ENCODE results near the gene RAD18. TPM values are rescaled to one million over a fixed set of nuclear protein-coding genes. Genes with fewer than 3 reads are reported as not detected.

The RAD18 gene
- total RNA-seq (2014; rRNA removed), result 22.8 and 46.6 TPM in 2 replicates
- percentile 90 among the genes with signal in this experiment for Bru-seq, nascent RNA
- percentile 83 among the genes with signal in this experiment for BruChase-seq, experiment 1, labeled RNA remaining after a 6-hour chase
- BruChase-seq, experiment 2, labeled RNA remaining after a 2-hour chase, result percentile 89 among the genes with signal in this experiment
- long read RNA-seq, full-length matches to known transcripts, result 19 of 38 reads
- long read RNA-seq, partial matches to known transcripts, result 6 of 38 reads
- long read RNA-seq, other reads (novel, unspliced or antisense), result 13 of 38 reads

- intact Hi-C loops (cut with micrococcal nuclease), result loop anchor here (1.0 to 10.0 kb wide), 4 partner anchors 25 to 769 kb away; partner anchors contain the start of gene BRPF1
- TF ChIP-seq EZH2 (IDR thresholded peaks at IDR 0.05; ENCODE audit: low read length, unreplicated experiment) (no peak), CTCF (conservative IDR thresholded peaks at IDR 0.05; ENCODE audit: low read depth, low read length) (no peak), EZH2phosphoT487 (IDR thresholded peaks at IDR 0.05; ENCODE audit: borderline replicate concordance, low read length) (no peak)
- peaks cover 4% of the 10 kb centered on the region for H3F3A ChIP-seq (ENCODE audit: low read length, unreplicated experiment)
- peaks cover 15% of the 10 kb centered on the region for H3K36me3 ChIP-seq (ENCODE audit: low read depth, low read length)
- no peaks in the 10 kb centered on the region for H3K9me2 ChIP-seq (replicated peaks; ENCODE audit: low read length)
- no peaks in the 10 kb centered on the region for H3K9me3 ChIP-seq (ENCODE audit: low read length)
- H3K27me3 ChIP-seq (ENCODE audit: low read length), result no peaks in the 10 kb centered on the region
- H4K20me1 ChIP-seq (ENCODE audit: low read length), result 0 out of 2 replicates have a peak, but pooled peaks cover 9% of the 10 kb centered on the region
- CTCF ChIA-PET, result interaction anchor here (0.6 kb wide), 1 partner anchor 8 kb away, joined by 3 read pairs; no protein-coding TSS in a partner anchor
- H3K27ac ChIP-seq (ENCODE audit: low read length), result peak within 1 kb of the TSS; percentile 94
- peak within 1 kb of the TSS; percentile 94 for H3K4me3 ChIP-seq (ENCODE audit: low read length)
- POLR2A ChIA-PET (ENCODE audit: unreplicated experiment), result interaction anchor here (0.7 kb wide), 1 partner anchor 9 kb away, joined by 6 read pairs; no protein-coding TSS in a partner anchor
- peak; percentile 54 for ATAC-seq
- H3K4me2 ChIP-seq (ENCODE audit: low read length), result peak within 1 kb of the TSS; percentile 95
- peak; percentile 97 for DNase-seq
- BruUV-seq (replicated peaks), result no TSS peak
- H3K79me2 ChIP-seq (ENCODE audit: low read length), result peaks cover 50% of the 10 kb centered on the region
- H3K4me1 ChIP-seq (ENCODE audit: insufficient read depth, low read length), result peaks cover 42% of the 10 kb centered on the region
- peak within 1 kb of the TSS; percentile 82 for H3K9ac ChIP-seq (ENCODE audit: low read length)
- peak within 1 kb of the TSS; percentile 90 for H2AFZ ChIP-seq (ENCODE audit: low read length)
Measured at GRCh38 chr3:8963137-8963853, at the start of gene RAD18. Gene RAD18, minus strand, starts transcription at chr3:8963472. Its CDS starts 87 bp downstream, at chr3:8963385.

GRCh38 chr3:9012521-9012920 lies 49.2 kb upstream of the RAD18 start:
- Histone ChIP-seq H3F3A (ENCODE audit: low read length, unreplicated experiment) (no peaks in the 10 kb centered on the region), H3K79me2 (ENCODE audit: low read length) (no peaks in the 10 kb centered on the region), H4K20me1 (ENCODE audit: low read length) (no peaks in the 10 kb centered on the region), H3K27me3 (ENCODE audit: low read length) (no peaks in the 10 kb centered on the region), H3K4me3 (ENCODE audit: low read length) (no peak overlapping the region), H3K4me2 (ENCODE audit: low read length) (no peak overlapping the region), H3K36me3 (ENCODE audit: low read depth, low read length) (no peaks in the 10 kb centered on the region), H3K27ac (ENCODE audit: low read length) (no peak overlapping the region), H3K4me1 (ENCODE audit: insufficient read depth, low read length) (0 out of 2 replicates have a peak, but pooled peaks cover 5% of the 10 kb centered on the region), H3K9me3 (ENCODE audit: low read length) (no peaks in the 10 kb centered on the region), H3K9me2 (replicated peaks; ENCODE audit: low read length) (no peaks in the 10 kb centered on the region), H3K9ac (ENCODE audit: low read length) (no peak overlapping the region), H2AFZ (ENCODE audit: low read length) (no peak overlapping the region)
- peak; percentile 65; the same call in 1 of the 2 replicates for ATAC-seq
- intact Hi-C loops (cut with micrococcal nuclease), result no loop called here
- DNase-seq, result peak; percentile 43
- POLR2A ChIA-PET (ENCODE audit: unreplicated experiment), result interaction anchor here (0.7 kb wide), 1 partner anchor 237 kb away, joined by 3 read pairs; the partner anchor contains the start of gene SRGAP3
- TF ChIP-seq EZH2 (IDR thresholded peaks at IDR 0.05; ENCODE audit: low read length, unreplicated experiment) (no peak), EZH2phosphoT487 (IDR thresholded peaks at IDR 0.05; ENCODE audit: borderline replicate concordance, low read length) (no peak), CTCF (conservative IDR thresholded peaks at IDR 0.05; ENCODE audit: low read depth, low read length) (no peak)
- CTCF ChIA-PET, result no interaction called here
- BruUV-seq (replicated peaks), result no TSS peak

Data from PC-3 (cell line).